ENCODE measurements around the gene ZNF207. TPM values are rescaled to one million over a fixed set of nuclear protein-coding genes. Genes with fewer than 3 reads are reported as not detected.
"Not testable (repeated sequence)": the region's sequence is repeated elsewhere in the genome, so short reads cannot be mapped to it uniquely, and the experiment has no call there.

Gene ZNF207
- total and polyA plus RNA-seq, 7 donors = 60.9 to 136 (median 75.2) TPM

- intact Hi-C loops (cut with DNase I) = no loop called here
Observed at GRCh38 chr17:32386844-32387243, 36.9 kb downstream of the ZNF207 start.

GRCh38 chr17:32388128-32388527 is 38.2 kb downstream of the ZNF207 start:
- DNase-seq; H3K27ac ChIP-seq; H3K9me3 ChIP-seq; intact Hi-C loops (cut with DNase I); H3K4me3 ChIP-seq; H3K4me1 ChIP-seq; H3K27me3 ChIP-seq (ENCODE audit: insufficient read depth in 3 of 3, low read length in 2 of 3); ATAC-seq: not testable (repeated sequence)
- WGBS, 3 donors = 94 to 95% (median 95%) methylated on average over 14 of the region's 14 CpGs
- peaks cover 0 to 82% of the 10 kb centered on the region in 2 donors for H3K36me3 ChIP-seq (ENCODE audit: insufficient read depth in 1 of 2, low read depth in 1 of 2)

More at GRCh38 chr17:32386844-32387243, 36.9 kb downstream of the ZNF207 start:
- DNase-seq (no peak), ATAC-seq (peak; percentile 53 to 76 (median 57))
- Histone ChIP-seq H3K4me3 (no peak overlapping the region), H3K27me3 (ENCODE audit: insufficient read depth in 3 of 3, low read length in 2 of 3) (no peaks in the 10 kb centered on the region), H3K27ac (no peak overlapping the region), H3K36me3 (ENCODE audit: insufficient read depth in 1 of 2, low read depth in 1 of 2) (peaks cover 0 to 88% of the 10 kb centered on the region in 2 donors), H3K4me1 (no peaks in the 10 kb centered on the region), H3K9me3 (no peaks in the 10 kb centered on the region)
- no peak for TF ChIP-seq CTCF (IDR thresholded peaks at IDR 0.05)

- WGBS, 3 donors = 90 to 94% (median 91%) methylated on average over 6 of the region's 6 CpGs
- TF ChIP-seq CTCF (IDR thresholded peaks at IDR 0.05) = no peak
- Histone ChIP-seq H3K27me3 (ENCODE audit: insufficient read depth in 3 of 3, low read length in 2 of 3) (no peaks in the 10 kb centered on the region), H3K27ac (no peak overlapping the region), H3K9me3 (no peaks in the 10 kb centered on the region), H3K36me3 (ENCODE audit: insufficient read depth in 1 of 2, low read depth in 1 of 2) (peaks cover 0 to 75% of the 10 kb centered on the region in 2 donors), H3K4me3 (no peak overlapping the region), H3K4me1 (no peaks in the 10 kb centered on the region)
- intact Hi-C loops (cut with DNase I) = no loop called here
- ATAC-seq (no peak), DNase-seq (no peak)
Observed at GRCh38 chr17:32388613-32389459, 38.9 kb downstream of the ZNF207 start.

- peaks cover 0 to 47% of the 10 kb centered on the region in 2 donors for H3K36me3 ChIP-seq (ENCODE audit: insufficient read depth in 1 of 2, low read depth in 1 of 2)
- no peak overlapping the region for H3K27ac ChIP-seq
- no peak for ATAC-seq
- H3K4me1 ChIP-seq = no peaks in the 10 kb centered on the region
- TF ChIP-seq CTCF (IDR thresholded peaks at IDR 0.05) = no peak
- DNase-seq = no peak
- H3K27me3 ChIP-seq (ENCODE audit: insufficient read depth in 3 of 3, low read length in 2 of 3) = no peaks in the 10 kb centered on the region
- no peak overlapping the region for H3K4me3 ChIP-seq
- intact Hi-C loops (cut with DNase I) = no loop called here
- 90 to 96% (median 91%) methylated on average over 5 of the region's 5 CpGs for WGBS, 3 donors
- no peaks in the 10 kb centered on the region for H3K9me3 ChIP-seq
Observed at GRCh38 chr17:32393904-32394303, 43.9 kb downstream of the ZNF207 start.

GRCh38 chr17:32396343-32396742 is 46.4 kb downstream of the ZNF207 start:
- no peak for ATAC-seq
- DNase-seq = no peak
- 94 to 100% (median 97%) methylated on average over 5 of the region's 5 CpGs for WGBS, 3 donors
- Histone ChIP-seq H3K27ac (no peak overlapping the region), H3K36me3 (ENCODE audit: insufficient read depth in 1 of 2, low read depth in 1 of 2) (peaks cover 0 to 24% of the 10 kb centered on the region in 2 donors), H3K4me1 (no peaks in the 10 kb centered on the region), H3K4me3 (no peak overlapping the region), H3K9me3 (no peaks in the 10 kb centered on the region), H3K27me3 (ENCODE audit: insufficient read depth in 3 of 3, low read length in 2 of 3) (no peaks in the 10 kb centered on the region)
- no peak for TF ChIP-seq CTCF (IDR thresholded peaks at IDR 0.05)
- intact Hi-C loops (cut with DNase I) = no loop called here

Measured in psoas muscle (tissue), 8 donors.